ENCODE data around the gene PSMB2.

DNA sequence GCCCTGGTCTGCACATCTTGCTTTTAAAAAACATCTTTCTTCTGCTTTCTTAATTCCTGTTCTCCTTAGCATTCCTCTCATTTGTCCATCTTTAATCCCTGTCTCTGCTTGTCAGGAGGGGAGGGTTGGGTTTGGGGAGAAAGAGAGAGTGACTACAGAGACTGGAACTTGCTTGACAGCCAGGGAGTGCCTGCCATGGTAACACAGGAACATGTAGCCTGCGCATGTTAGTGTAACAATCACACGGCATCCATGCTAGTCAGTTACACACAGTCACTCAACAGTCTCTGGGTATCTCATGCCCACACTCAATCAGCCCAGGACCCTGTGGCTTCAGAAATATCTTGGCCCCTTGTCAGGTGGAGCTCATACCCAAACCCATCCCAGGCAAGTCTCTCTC is 69.0 kb downstream of the PSMB2 start:
- TF ChIP-seq EZH2 (IDR thresholded peaks at IDR 0.05; ENCODE audit: insufficient read depth, poor library complexity, severe bottlenecking) (no peak), EZH2phosphoT487 (IDR thresholded peaks at IDR 0.05; ENCODE audit: insufficient read depth, low read depth) (no peak)

Measured in GM23248 (cell line).